Trophoblast cell (in vitro differentiated cells and primary cell): Measurements from ENCODE around the gene STRIP1. TPM values are rescaled to one million over a fixed set of nuclear protein-coding genes. Genes with fewer than 3 reads are reported as not detected.

Experiments used
- DNase-seq, 2 donors: peaks; one replicate each; pipeline ENCODE4 v3.0.0-alpha.2; 2016
- H2AFZ ChIP-seq: 2 replicates; pipeline ENCODE4 v1.6.1; 2013; ENCODE audit warnings: low read length, moderate library complexity, mild to moderate bottlenecking; ENCODE audit not compliant: insufficient read depth, poor library complexity
- H2AK5ac ChIP-seq: 2 replicates; pipeline ENCODE4 v1.6.1; 2013; ENCODE audit warnings: mild to moderate bottlenecking, low read length
- H2BK120ac ChIP-seq: 2 replicates; pipeline ENCODE4 v1.6.1; 2013; ENCODE audit warnings: low read length, mild to moderate bottlenecking, moderate library complexity; ENCODE audit not compliant: insufficient read depth, poor library complexity
- H2BK12ac ChIP-seq: 2 replicates; pipeline ENCODE4 v1.6.1; 2013; ENCODE audit warnings: mild to moderate bottlenecking, low read length, moderate library complexity
- H2BK5ac ChIP-seq: 2 replicates; pipeline ENCODE4 v1.6.1; 2013; ENCODE audit warnings: low read length, low read depth, moderate library complexity, mild to moderate bottlenecking; ENCODE audit not compliant: poor library complexity
- H3K14ac ChIP-seq: 2 replicates; pipeline ENCODE4 v1.6.1; 2013; ENCODE audit warnings: mild to moderate bottlenecking, low read length
- H3K18ac ChIP-seq: 2 replicates; pipeline ENCODE4 v1.6.1; 2013; ENCODE audit warnings: mild to moderate bottlenecking, low read length
- H3K23ac ChIP-seq: 2 replicates; pipeline ENCODE4 v1.6.1; 2013; ENCODE audit warnings: low read length
- H3K27ac ChIP-seq: 2 replicates; pipeline ENCODE4 v1.5.1; 2013; ENCODE audit warnings: low read depth, mild to moderate bottlenecking, inconsistent platforms, low read length, moderate library complexity
- H3K27me3 ChIP-seq: 2 replicates; pipeline ENCODE4 v1.6.1; 2013; ENCODE audit warnings: inconsistent platforms, mild to moderate bottlenecking, low read length, moderate library complexity; ENCODE audit not compliant: insufficient read depth
- H3K36me3 ChIP-seq, 2 experiments: 1 replicate in 1 of 2; 2 replicates in 1 of 2; pipeline ENCODE4 v1.6.1; 2013; ENCODE audit warnings: low read length in 2 of 2, mild to moderate bottlenecking in 2 of 2, moderate library complexity in 1 of 2; ENCODE audit not compliant: insufficient read depth in 2 of 2, control insufficient read depth in 1 of 2
- H3K4ac ChIP-seq: 2 replicates; pipeline ENCODE4 v1.6.1; 2013; ENCODE audit warnings: low read depth, mild to moderate bottlenecking, low read length, moderate library complexity
- H3K4me1 ChIP-seq, 2 experiments: 1 replicate in 1 of 2; 2 replicates in 1 of 2; pipeline ENCODE4 v1.6.1; 2013; ENCODE audit warnings: low read length in 2 of 2, mild to moderate bottlenecking in 2 of 2, moderate library complexity in 1 of 2; ENCODE audit not compliant: insufficient read depth in 2 of 2, control insufficient read depth in 1 of 2
- H3K4me2 ChIP-seq: 2 replicates; pipeline ENCODE4 v1.6.1; 2013; ENCODE audit warnings: inconsistent platforms, mild to moderate bottlenecking, low read length, moderate library complexity
- H3K4me3 ChIP-seq: 2 replicates; pipeline ENCODE4 v1.5.1; 2013; ENCODE audit warnings: mild to moderate bottlenecking, low read depth, low read length, inconsistent platforms
- H3K79me1 ChIP-seq: one replicate; pipeline ENCODE4 v1.6.1; 2013; ENCODE audit warnings: low read length
- H3K79me2 ChIP-seq: 2 replicates; pipeline ENCODE4 v1.6.1; 2013; ENCODE audit warnings: low read length, mild to moderate bottlenecking; ENCODE audit not compliant: control insufficient read depth, insufficient read depth, poor library complexity
- H3K9ac ChIP-seq: 2 replicates; pipeline ENCODE4 v1.6.1; 2013; ENCODE audit warnings: mild to moderate bottlenecking, low read length
- H3K9me3 ChIP-seq: 2 replicates; pipeline ENCODE4 v1.6.1; 2013; ENCODE audit warnings: low read depth, mild to moderate bottlenecking, control low read depth, inconsistent platforms, low read length; ENCODE audit not compliant: insufficient read depth
- H4K12ac ChIP-seq: 2 replicates; pipeline ENCODE4 v1.6.1; 2013; ENCODE audit warnings: low read depth, mild to moderate bottlenecking, low read length, moderate library complexity
- H4K8ac ChIP-seq: 2 replicates; pipeline ENCODE4 v1.6.1; 2013; ENCODE audit warnings: low read depth, mild to moderate bottlenecking, low read length, moderate library complexity
- H4K91ac ChIP-seq: one replicate; pipeline ENCODE4 v1.6.1; 2013; ENCODE audit warnings: low read depth, mild to moderate bottlenecking, low read length, moderate library complexity
- WGBS: extraction: QIAGEN DNeasy Blood & Tissue Kit; methylation state at CpG from one replicate; pipeline ENCODE4 v1.1.7; 2013; ENCODE audit warnings: missing lambda C conversion rate; ENCODE audit not compliant: insufficient read length, insufficient coverage; ENCODE audit errors: extremely low coverage; 5-methylcytosine and 5-hydroxymethylcytosine counted together
- polyA plus RNA-seq: library from polyadenylated mRNA; stranded (reverse); fragments of 200-250 nt; gene quantifications from 2 replicates; pipeline ENCODE4 v1.2.3, GENCODE V29; 2013

Gene STRIP1
- polyA plus RNA-seq = 22.7 and 23.9 TPM in 2 replicates

DNA sequence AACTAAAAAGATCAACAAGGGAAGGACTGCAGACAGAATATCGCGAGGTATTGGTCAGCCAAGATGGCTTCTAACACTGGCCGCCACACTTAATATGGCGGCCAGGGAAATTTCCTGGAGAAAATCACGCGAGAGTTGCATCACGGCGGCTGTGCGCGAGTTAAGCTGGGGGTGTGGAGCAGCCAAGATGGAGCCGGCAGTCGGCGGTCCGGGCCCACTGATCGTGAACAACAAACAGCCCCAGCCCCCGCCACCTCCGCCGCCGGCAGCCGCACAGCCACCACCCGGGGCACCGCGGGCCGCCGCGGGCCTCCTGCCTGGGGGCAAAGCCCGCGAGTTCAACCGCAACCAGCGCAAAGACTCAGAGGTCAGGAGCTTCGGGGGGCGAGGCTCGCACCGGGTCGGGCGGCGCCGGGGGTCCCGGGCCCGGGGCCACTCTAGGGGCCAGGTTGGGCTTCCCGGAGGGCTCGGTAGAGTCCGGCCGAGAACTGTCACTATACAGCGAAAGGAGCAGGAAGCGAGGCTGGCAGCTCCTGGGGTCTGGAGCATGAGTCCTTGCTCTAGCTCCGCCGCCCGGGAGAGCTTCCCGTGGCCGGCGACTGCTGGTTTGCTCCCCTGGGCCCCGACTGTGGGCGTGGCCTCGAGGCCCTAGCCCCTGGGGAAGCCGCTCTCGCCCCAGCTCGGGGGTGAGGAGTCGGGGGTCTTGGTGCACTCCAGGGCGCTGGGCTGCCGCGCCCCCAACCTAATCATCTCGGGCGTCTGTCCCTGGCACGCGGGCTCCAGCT lies at the start of gene STRIP1:
Gene STRIP1 (plus strand): TSS at position 174 of the 785 bp plus-strand sequence. CDS start 14 bp downstream, at position 188.
- Histone ChIP-seq H3K9ac (peak within 1 kb of the TSS; percentile 98), H3K18ac (peak within 1 kb of the TSS; percentile 99), H3K36me3 (peaks cover 15 to 17% of the 10 kb centered on the region in 2 experiments), H4K91ac (peak within 1 kb of the TSS; percentile 96), H2BK12ac (peak within 1 kb of the TSS; percentile 50), H3K79me1 (peaks cover 9% of the 10 kb centered on the region), H2BK5ac (peak within 1 kb of the TSS; percentile 92), H3K4me1 (no peaks in the 10 kb centered on the region), H2AFZ (peak within 1 kb of the TSS; percentile 96), H3K23ac (no peak within 1 kb of the TSS), H3K9me3 (no peaks in the 10 kb centered on the region), H3K27me3 (no peaks in the 10 kb centered on the region), H3K27ac (peak within 1 kb of the TSS; percentile 80), H4K8ac (peak within 1 kb of the TSS; percentile 97), H3K79me2 (peaks cover 5% of the 10 kb centered on the region), H3K4me3 (peak within 1 kb of the TSS; percentile 97), H3K14ac (peak within 1 kb of the TSS; percentile 94), H2BK120ac (peak within 1 kb of the TSS; percentile 96), H2AK5ac (peak within 1 kb of the TSS; percentile 66), H3K4ac (peak within 1 kb of the TSS; percentile 91), H3K4me2 (peak within 1 kb of the TSS; percentile 78), H4K12ac (peak within 1 kb of the TSS; percentile 99)
- no CpG with 5 or more reads among the region's 66 CpGs for WGBS
- DNase-seq = peak; percentile 93 to 99

GRCh38 chr1:109985247-109986053 lies 49.0 kb upstream of the STRIP1 start:
- Histone ChIP-seq H3K79me2 (peaks cover 16% of the 10 kb centered on the region), H3K14ac (peak overlapping the region; percentile 90), H2BK120ac (peak overlapping the region; percentile 67), H4K8ac (peak overlapping the region; percentile 85), H3K4ac (peak overlapping the region; percentile 100), H2AFZ (peak overlapping the region; percentile 75), H3K23ac (peak overlapping the region; percentile 62), H3K4me2 (peak overlapping the region; percentile 98), H3K4me3 (peak overlapping the region; percentile 96), H2AK5ac (peak overlapping the region; percentile 78), H4K12ac (peak overlapping the region; percentile 78), H3K9ac (peak overlapping the region; percentile 94), H4K91ac (peak overlapping the region; percentile 75), H3K18ac (peak overlapping the region; percentile 96), H2BK12ac (peak overlapping the region; percentile 51), H3K4me1 (peaks cover 4 to 16% of the 10 kb centered on the region in 2 experiments), H3K79me1 (peaks cover 13% of the 10 kb centered on the region), H3K27ac (peak overlapping the region; percentile 88), H2BK5ac (peak overlapping the region; percentile 91), H3K36me3 (no peaks in the 10 kb centered on the region), H3K27me3 (no peaks in the 10 kb centered on the region), H3K9me3 (no peaks in the 10 kb centered on the region)
- no CpG with 5 or more reads among the region's 22 CpGs for WGBS
- DNase-seq = peak in 1 of 2 donors; percentile 38

- Histone ChIP-seq H4K8ac (no peak overlapping the region), H2AFZ (no peak overlapping the region), H4K12ac (no peak overlapping the region), H2BK120ac (no peak overlapping the region), H3K36me3 (no peaks in the 10 kb centered on the region), H3K18ac (no peak overlapping the region), H3K27me3 (no peaks in the 10 kb centered on the region), H3K23ac (no peak overlapping the region), H3K9me3 (no peaks in the 10 kb centered on the region), H3K4me2 (peak overlapping the region; percentile 98), H2BK5ac (no peak overlapping the region), H2BK12ac (no peak overlapping the region), H4K91ac (no peak overlapping the region), H3K4me1 (peaks cover 3 to 11% of the 10 kb centered on the region in 2 experiments), H3K4me3 (no peak overlapping the region), H3K14ac (no peak overlapping the region), H3K9ac (no peak overlapping the region), H3K79me1 (peaks cover 11% of the 10 kb centered on the region), H3K79me2 (peaks cover 16% of the 10 kb centered on the region), H3K4ac (peak overlapping the region; percentile 100), H2AK5ac (no peak overlapping the region), H3K27ac (no peak overlapping the region)
- no CpG with 5 or more reads among the region's 3 CpGs for WGBS
- no peak for DNase-seq
These were observed 48.4 kb upstream of the STRIP1 start for GRCh38 chr1:109986054-109986444.

- Histone ChIP-seq H4K91ac (no peak overlapping the region), H3K4me2 (no peak overlapping the region), H3K9me3 (no peaks in the 10 kb centered on the region), H3K4ac (peak overlapping the region; percentile 66), H2BK5ac (no peak overlapping the region), H4K8ac (no peak overlapping the region), H3K79me2 (peaks cover 18% of the 10 kb centered on the region), H3K14ac (no peak overlapping the region), H2BK12ac (no peak overlapping the region), H3K27ac (no peak overlapping the region), H3K18ac (no peak overlapping the region), H3K36me3 (peaks cover 0 to 3% of the 10 kb centered on the region in 2 experiments), H3K4me3 (no peak overlapping the region), H3K4me1 (peaks cover 3 to 11% of the 10 kb centered on the region in 2 experiments), H3K27me3 (no peaks in the 10 kb centered on the region), H2AK5ac (no peak overlapping the region), H3K79me1 (peaks cover 11% of the 10 kb centered on the region), H2AFZ (no peak overlapping the region), H3K23ac (no peak overlapping the region), H2BK120ac (no peak overlapping the region), H4K12ac (no peak overlapping the region), H3K9ac (no peak overlapping the region)
- DNase-seq = no peak
- no CpG with 5 or more reads among the region's 3 CpGs for WGBS
These were observed 46.0 kb upstream of the STRIP1 start for GRCh38 chr1:109988349-109988914.
